ENCODE results near the gene MMS19. TPM values are rescaled to one million over a fixed set of nuclear protein-coding genes. Genes with fewer than 3 reads are reported as not detected.

The MMS19 gene
- total RNA-seq, 4 donors from 2014 or later: 111 to 238 (median 118) TPM

- Histone ChIP-seq H3K27ac (peak overlapping the region; percentile 69), H3K4me3 (no peak overlapping the region), H3K36me3 (no peaks in the 10 kb centered on the region), H3K27me3 (no peaks in the 10 kb centered on the region), H3K4me1 (peaks cover 37% of the 10 kb centered on the region), H3K9me3 (no peaks in the 10 kb centered on the region)
- 56% methylated on average over 10 of the region's 10 CpGs for WGBS
- TF ChIP-seq POLR2AphosphoS5 (IDR thresholded peaks at IDR 0.05): no peak
- no peak for TF ChIP-seq EP300 (IDR thresholded peaks at IDR 0.05)
- TF ChIP-seq CTCF (IDR thresholded peaks at IDR 0.05): no peak
- TF ChIP-seq POLR2A (IDR thresholded peaks at IDR 0.05): no peak
- DNase-seq (ENCODE audit: low spot score in 2 of 2): no peak
These were observed 89.7 kb downstream of the MMS19 start for GRCh38 chr10:97408496-97408992.

Other genes with a start within 250 kb of the MMS19 start
- gene ARHGAP19, start 205.8 kb downstream of the MMS19 start, total RNA-seq: 10 to 100 TPM in 3 of 4 donors, 1 to 10 TPM in 1; 8.0 to 12.8 (median 11.2) TPM
- 1 to 10 TPM; 5.2 to 8.4 (median 7.2) TPM for gene FRAT1, start 179.2 kb downstream of the MMS19 start, total RNA-seq
- gene FRAT2, start 163.7 kb downstream of the MMS19 start, total RNA-seq: 10 to 100 TPM; 30.9 to 58.0 (median 38.4) TPM
- gene RRP12, start 97.1 kb downstream of the MMS19 start, total RNA-seq: 10 to 100 TPM; 24.5 to 49.3 (median 48.6) TPM
- gene PGAM1, start 72.2 kb downstream of the MMS19 start, total RNA-seq: 100 to 1,000 TPM; 106 to 238 (median 209) TPM
- gene EXOSC1, start 52.4 kb downstream of the MMS19 start, total RNA-seq: 10 to 100 TPM; 24.0 to 35.1 (median 28.5) TPM
- 10 to 100 TPM; 24.5 to 35.8 (median 28.2) TPM for gene ZDHHC16, start 52.2 kb downstream of the MMS19 start, total RNA-seq
- gene UBTD1, start 502 bp upstream of the MMS19 start, total RNA-seq: 10 to 100 TPM; 15.2 to 50.8 (median 36.4) TPM
- gene ANKRD2, start 74.4 kb upstream of the MMS19 start, total RNA-seq: 1 to 10 TPM in 2 of 4 donors, under 1 TPM in 1, not detected in 1; 0.45 to 2.5 (median 2.0) TPM
- 1 to 10 TPM in 3 of 4 donors, under 1 TPM in 1; 0.80 to 6.2 (median 4.0) TPM for gene HOGA1, start 86.0 kb upstream of the MMS19 start, total RNA-seq
- not detected for gene C10orf62, start 91.3 kb upstream of the MMS19 start, total RNA-seq
- 1 to 10 TPM; 1.3 to 5.6 (median 2.4) TPM for gene MORN4, start 135.1 kb upstream of the MMS19 start, total RNA-seq
- gene PI4K2A, start 142.2 kb upstream of the MMS19 start, total RNA-seq: 10 to 100 TPM; 13.2 to 24.0 (median 20.9) TPM
- gene AVPI1, start 188.8 kb upstream of the MMS19 start, total RNA-seq: 100 to 1,000 TPM; 118 to 178 (median 142) TPM
- gene MARVELD1, start 215.3 kb upstream of the MMS19 start, total RNA-seq: 10 to 100 TPM; 25.8 to 36.7 (median 31.0) TPM
- gene ZFYVE27, start 238.7 kb upstream of the MMS19 start, total RNA-seq: 10 to 100 TPM; 25.8 to 60.5 (median 39.6) TPM